Vagina (tissue), 2 donors: ENCODE measurements around the gene KLHL40. TPM values are rescaled to one million over a fixed set of nuclear protein-coding genes. Genes with fewer than 3 reads are reported as not detected.

Experiments used
- DNase-seq, 2 donors: peaks; one replicate each; pipeline ENCODE4 v3.0.0-alpha.2; 2017; ENCODE audit errors: extremely low spot score in 2 of 2
- H3K27ac ChIP-seq: fragments of 200-600 bp; sonication (generic); one replicate; pipeline ENCODE4 v1.5.1; 2019
- H3K27me3 ChIP-seq: fragments of 200-600 bp; sonication (generic); one replicate; pipeline ENCODE4 v1.5.1; 2019
- H3K36me3 ChIP-seq, 2 donors: fragments of 200-600 bp; sonication (generic); one replicate each; pipeline ENCODE4 v1.5.1; 2017 to 2019
- H3K4me1 ChIP-seq: fragments of 200-600 bp; sonication (generic); one replicate; pipeline ENCODE4 v1.5.1; 2019
- H3K4me3 ChIP-seq, 2 donors: fragments of 200-600 bp; sonication (generic); 1 replicate in 1 of 2; 2 replicates in 1 of 2; pipeline ENCODE4 v1.5.1; 2016 to 2019
- H3K9me3 ChIP-seq: fragments of 200-600 bp; sonication (generic); one replicate; pipeline ENCODE4 v1.5.1; 2019
- CTCF ChIP-seq, 3 experiments: fragments of 450-650 bp in 2 of 3; fragments of 200-600 bp in 1 of 3; sonication (generic) in 1 of 3; IDR thresholded peaks; one replicate each; pipeline ENCODE4 v1.5.1; 2017 to 2019; ENCODE audit warnings: antibody characterized with exemption in 3 of 3, mild to moderate bottlenecking in 2 of 3, moderate library complexity in 2 of 3
- POLR2A ChIP-seq, 2 donors: fragments of 450-650 bp; IDR thresholded peaks; one replicate each; pipeline ENCODE4 v1.6.1; 2017; ENCODE audit warnings: antibody characterized with exemption in 2 of 2, mild to moderate bottlenecking in 2 of 2, moderate library complexity in 2 of 2
- POLR2AphosphoS5 ChIP-seq, 2 donors: sonication (generic); formaldehyde crosslinking; IDR thresholded peaks; one replicate each; pipeline ENCODE4 v1.9.0; 2017; ENCODE audit warnings: antibody characterized with exemption in 2 of 2, mild to moderate bottlenecking in 2 of 2, low read depth in 1 of 2; ENCODE audit not compliant: insufficient read depth in 1 of 2
- intact Hi-C: fragments of 100-400 bp; cut with DNase I; formaldehyde crosslinking; loops from one replicate; pipeline ENCODE4 v1.15.1; 2023
- total RNA-seq: library from RNA; depleted of rRNA; stranded (reverse); fragments of >200 nt; gene quantifications from one replicate; pipeline ENCODE4 v1.2.3, GENCODE V29; 2016

Gene KLHL40
- total RNA-seq, 1 donor from 2014 or later, result not detected

- peak overlapping the region; percentile 96 for H3K27ac ChIP-seq
- DNase-seq, result peak in 1 of 2 donors; percentile 85
- intact Hi-C loops, result no loop called here
- H3K9me3 ChIP-seq, result no peaks in the 10 kb centered on the region
- H3K4me3 ChIP-seq, result peak overlapping the region; percentile 71 to 98
- H3K27me3 ChIP-seq, result no peaks in the 10 kb centered on the region
- peaks cover 0 to 6% of the 10 kb centered on the region in 2 donors for H3K36me3 ChIP-seq
- no peak for TF ChIP-seq CTCF (IDR thresholded peaks at IDR 0.05)
- no peak for TF ChIP-seq POLR2AphosphoS5 (IDR thresholded peaks at IDR 0.05; ENCODE audit: insufficient read depth in 1 of 2, low read depth in 1 of 2)
- TF ChIP-seq POLR2A (IDR thresholded peaks at IDR 0.05), result no peak
- H3K4me1 ChIP-seq, result peaks cover 61% of the 10 kb centered on the region
Measured at GRCh38 chr3:42651248-42652091, 33.9 kb upstream of the KLHL40 start.

GRCh38 chr3:42652251-42652610, 33.1 kb upstream of the KLHL40 start:
- H3K36me3 ChIP-seq, result no peaks in the 10 kb centered on the region
- no peak for TF ChIP-seq POLR2A (IDR thresholded peaks at IDR 0.05)
- TF ChIP-seq POLR2AphosphoS5 (IDR thresholded peaks at IDR 0.05; ENCODE audit: insufficient read depth in 1 of 2, low read depth in 1 of 2), result no peak
- no peak for TF ChIP-seq CTCF (IDR thresholded peaks at IDR 0.05)
- H3K4me3 ChIP-seq, result peak overlapping the region; percentile 71 to 98
- peak overlapping the region; percentile 96 for H3K27ac ChIP-seq
- no peaks in the 10 kb centered on the region for H3K27me3 ChIP-seq
- no peaks in the 10 kb centered on the region for H3K9me3 ChIP-seq
- no peak for DNase-seq
- intact Hi-C loops, result no loop called here
- H3K4me1 ChIP-seq, result peaks cover 68% of the 10 kb centered on the region

- H3K9me3 ChIP-seq, result no peaks in the 10 kb centered on the region
- intact Hi-C loops, result no loop called here
- H3K27ac ChIP-seq, result peak overlapping the region; percentile 96
- TF ChIP-seq CTCF (IDR thresholded peaks at IDR 0.05), result no peak
- TF ChIP-seq POLR2A (IDR thresholded peaks at IDR 0.05), result peak in 1 of 2 donors; percentile 79
- peak in 1 of 2 donors; percentile 94 for TF ChIP-seq POLR2AphosphoS5 (IDR thresholded peaks at IDR 0.05; ENCODE audit: insufficient read depth in 1 of 2, low read depth in 1 of 2)
- peaks cover 68% of the 10 kb centered on the region for H3K4me1 ChIP-seq
- DNase-seq, result peak in 1 of 2 donors; percentile 91
- no peaks in the 10 kb centered on the region for H3K27me3 ChIP-seq
- peak overlapping the region; percentile 71 to 98 for H3K4me3 ChIP-seq
- no peaks in the 10 kb centered on the region for H3K36me3 ChIP-seq
Measured at GRCh38 chr3:42652611-42653302, 32.6 kb upstream of the KLHL40 start.

GRCh38 chr3:42653303-42653559, 32.1 kb upstream of the KLHL40 start:
- no peaks in the 10 kb centered on the region for H3K9me3 ChIP-seq
- peaks cover 0 to under 1% of the 10 kb centered on the region in 2 donors for H3K36me3 ChIP-seq
- H3K27ac ChIP-seq, result peak overlapping the region; percentile 96
- intact Hi-C loops, result no loop called here
- peak overlapping the region; percentile 71 to 98 for H3K4me3 ChIP-seq
- TF ChIP-seq POLR2AphosphoS5 (IDR thresholded peaks at IDR 0.05; ENCODE audit: insufficient read depth in 1 of 2, low read depth in 1 of 2), result no peak
- TF ChIP-seq POLR2A (IDR thresholded peaks at IDR 0.05), result no peak
- DNase-seq, result peak in 1 of 2 donors; percentile 89
- peaks cover 64% of the 10 kb centered on the region for H3K4me1 ChIP-seq
- H3K27me3 ChIP-seq, result no peaks in the 10 kb centered on the region

- peak in 1 of 2 donors; percentile 89 for DNase-seq
- intact Hi-C loops, result loop anchor here (2.0 kb wide), 1 partner anchor 63 kb away; the partner anchor contains the start of gene SS18L2
- H3K27me3 ChIP-seq, result no peaks in the 10 kb centered on the region
- peaks cover 0 to 6% of the 10 kb centered on the region in 2 donors for H3K36me3 ChIP-seq
- no peaks in the 10 kb centered on the region for H3K9me3 ChIP-seq
- H3K4me3 ChIP-seq, result peak within 1 kb of the TSS; percentile 71 to 98
- H3K27ac ChIP-seq, result peak within 1 kb of the TSS; percentile 96
- H3K4me1 ChIP-seq, result peaks cover 69% of the 10 kb centered on the region
- no peak for TF ChIP-seq POLR2A (IDR thresholded peaks at IDR 0.05)
- TF ChIP-seq POLR2AphosphoS5 (IDR thresholded peaks at IDR 0.05; ENCODE audit: insufficient read depth in 1 of 2, low read depth in 1 of 2), result peak in 1 of 2 donors; percentile 29
- no peak for TF ChIP-seq CTCF (IDR thresholded peaks at IDR 0.05)
Measured at GRCh38 chr3:42653560-42654330, 31.6 kb upstream of the KLHL40 start, which contains the start of gene ZBTB47. Gene ZBTB47 (plus strand): TSS chr3:42653697. CDS start chr3:42658356, 4,659 bp downstream.
